Adipose tissue (tissue), 3 donors: ENCODE results near the gene POU6F1. TPM values are rescaled to one million over a fixed set of nuclear protein-coding genes. Genes with fewer than 3 reads are reported as not detected.
"Not testable (repeated sequence)": the region's sequence is repeated elsewhere in the genome, so short reads cannot be mapped to it uniquely, and the experiment has no call there.

Source experiments
- H3K27ac ChIP-seq: one replicate; pipeline ENCODE4 v1.5.1; 2013; ENCODE audit warnings: low read depth, low read length
- WGBS, 3 donors: extraction: QIAGEN DNeasy Blood & Tissue Kit; methylation state at CpG; one replicate each; pipeline ENCODE4 v1.1.7; 2013; 5-methylcytosine and 5-hydroxymethylcytosine counted together
- polyA plus RNA-seq, 3 donors: library from polyadenylated mRNA; stranded (reverse); fragments of 200-250 nt; gene quantifications; one replicate each; pipeline ENCODE4 v1.2.3, GENCODE V29; 2013
- donor health status: healthy with polysubstance abuse.
- donor health status: Bipolar disorder and iron deficiency.
- donor health status: healthy.

The POU6F1 gene
- polyA plus RNA-seq, result 1 to 10 TPM; 3.1 to 7.9 (median 6.9) TPM

DNA sequence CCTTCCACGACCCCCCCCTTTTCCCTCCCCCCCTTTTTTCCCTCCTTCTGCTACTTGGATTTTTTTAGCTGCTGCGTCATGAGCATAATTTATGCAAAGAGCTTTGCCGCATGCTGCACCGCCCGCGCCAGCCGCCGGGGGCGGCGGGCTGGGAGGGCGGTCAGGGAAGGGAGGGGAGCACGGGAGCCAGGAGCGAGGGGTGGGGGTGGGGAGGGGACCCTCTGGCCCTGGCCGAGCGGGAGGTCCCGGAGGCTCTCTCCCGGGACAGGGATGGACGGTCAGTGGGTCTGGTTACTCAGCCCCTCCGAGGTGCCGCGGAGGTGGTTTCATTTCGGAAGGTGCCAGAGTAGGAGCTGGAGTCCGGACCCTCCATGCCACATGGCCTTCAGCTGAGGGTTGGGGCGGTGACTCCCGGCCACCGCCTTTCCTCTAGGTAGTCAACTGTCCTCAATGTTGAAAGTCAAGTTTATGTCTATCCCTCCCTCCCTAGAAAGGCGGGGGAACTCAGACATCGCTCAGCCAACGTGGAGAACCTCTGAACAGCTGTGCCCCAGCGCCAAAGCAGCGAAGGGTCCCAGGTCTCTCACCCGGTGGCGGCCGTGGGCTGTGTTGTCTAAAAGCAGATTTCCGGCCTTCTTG is at the start of gene POU6F1:
Gene POU6F1 (minus strand): TSS at position 95 of the 639 bp plus-strand sequence. CDS start 11,226 bp downstream, outside the sequence.
- peak within 1 kb of the TSS; percentile 73 for H3K27ac ChIP-seq
- WGBS, 3 donors, result 0 to 1% (median 1%) methylated on average over 28 to 35 of the region's 35 CpGs

DNA sequence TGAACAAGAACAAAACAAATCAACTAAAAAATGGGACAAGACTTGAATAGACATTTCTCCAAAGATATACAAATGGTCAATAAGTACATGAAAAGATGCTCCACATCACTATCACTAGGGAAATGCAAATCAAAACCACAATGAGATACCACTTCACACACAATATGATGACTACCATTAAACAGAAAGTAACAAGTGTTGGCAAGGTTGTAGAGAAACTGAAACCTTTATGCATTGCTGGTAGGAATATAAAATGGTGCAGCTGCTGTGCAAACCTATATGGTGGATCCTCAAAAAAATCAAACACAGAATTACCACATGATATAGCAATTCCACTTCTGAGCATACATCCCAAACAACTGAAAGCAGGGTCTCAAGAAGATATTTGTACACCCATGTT is 47.2 kb upstream of the POU6F1 start:
- H3K27ac ChIP-seq, result no peak overlapping the region

- H3K27ac ChIP-seq, result no peak overlapping the region
- WGBS, 3 donors, result 94 to 98% (median 98%) methylated on average over 5 of the region's 5 CpGs
These were observed 46.4 kb upstream of the POU6F1 start for GRCh38 chr12:51264297-51264696.

DNA sequence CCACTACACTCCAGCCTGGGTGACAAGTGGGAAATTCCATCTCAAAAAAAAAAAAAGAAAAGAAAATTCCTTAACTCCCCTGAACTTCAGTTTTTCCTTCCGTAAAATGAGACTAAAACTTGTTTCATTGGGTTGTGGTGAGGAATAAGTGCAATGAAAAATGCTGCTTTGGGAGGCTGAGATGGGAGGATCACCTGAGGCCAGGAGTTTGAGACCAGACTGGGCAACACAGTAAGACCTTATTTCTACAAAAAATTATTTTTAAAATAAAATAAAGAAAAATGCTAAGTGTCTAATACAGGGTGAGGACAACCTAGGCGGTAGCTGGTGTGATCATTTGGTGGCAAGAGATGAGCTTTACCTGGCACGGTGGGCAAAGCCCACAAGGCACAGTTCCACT is 45.5 kb upstream of the POU6F1 start:
- WGBS, 3 donors, result 97 to 100% (median 99%) methylated on average over 3 of the region's 3 CpGs
- H3K27ac ChIP-seq, result no peak overlapping the region

DNA sequence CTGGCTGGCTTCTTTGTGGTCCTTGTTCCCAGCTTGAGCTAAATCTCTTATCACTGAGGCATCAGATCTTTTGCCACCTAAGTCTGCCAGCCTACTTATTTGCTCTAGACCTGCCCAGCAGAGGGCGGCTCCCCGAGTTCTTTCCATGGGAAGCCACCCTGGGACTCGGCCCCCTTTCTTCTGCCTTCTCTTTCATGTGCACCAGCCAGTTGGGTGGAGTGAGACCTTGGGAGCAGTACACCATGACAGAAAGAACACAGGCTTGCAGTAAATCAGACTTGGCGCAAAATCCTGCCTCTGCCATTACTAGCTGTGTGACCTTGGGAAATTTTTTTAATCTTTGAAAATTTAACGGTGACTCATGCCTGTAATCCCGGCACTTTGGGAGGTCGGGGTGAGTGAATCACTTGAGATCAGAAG is 44.9 kb upstream of the POU6F1 start:
- H3K27ac ChIP-seq, result no peak overlapping the region
- WGBS, 3 donors, result 21 to 47% (median 36%) methylated on average over 7 of the region's 7 CpGs

DNA sequence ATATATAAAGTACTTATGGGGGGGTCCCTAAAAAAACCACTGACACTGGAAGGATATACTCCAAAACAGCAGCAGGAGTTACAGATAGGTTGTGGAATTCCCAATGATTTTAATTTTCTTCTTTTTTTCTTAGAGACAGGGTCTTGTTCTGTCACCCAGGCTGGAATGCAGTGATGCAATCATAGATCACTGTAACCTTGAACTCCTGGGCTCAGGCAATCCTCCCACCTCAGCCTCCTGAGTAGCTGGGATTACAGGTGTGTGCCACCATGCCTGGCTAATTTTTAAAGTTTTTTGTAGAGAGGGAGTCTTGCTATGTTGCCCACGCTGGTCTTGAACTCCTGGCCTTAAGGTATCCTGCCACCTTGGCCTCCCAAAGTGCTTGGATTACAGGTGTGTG is 41.7 kb upstream of the POU6F1 start:
- WGBS, 3 donors, result 90 to 96% (median 93%) methylated on average over 1 of the region's 1 CpG
- H3K27ac ChIP-seq, result not testable (repeated sequence)

- WGBS, 3 donors, result 75 to 93% (median 82%) methylated on average over 4 of the region's 4 CpGs
- H3K27ac ChIP-seq, result no peak overlapping the region
These were observed 36.7 kb upstream of the POU6F1 start for GRCh38 chr12:51254536-51254935.

DNA sequence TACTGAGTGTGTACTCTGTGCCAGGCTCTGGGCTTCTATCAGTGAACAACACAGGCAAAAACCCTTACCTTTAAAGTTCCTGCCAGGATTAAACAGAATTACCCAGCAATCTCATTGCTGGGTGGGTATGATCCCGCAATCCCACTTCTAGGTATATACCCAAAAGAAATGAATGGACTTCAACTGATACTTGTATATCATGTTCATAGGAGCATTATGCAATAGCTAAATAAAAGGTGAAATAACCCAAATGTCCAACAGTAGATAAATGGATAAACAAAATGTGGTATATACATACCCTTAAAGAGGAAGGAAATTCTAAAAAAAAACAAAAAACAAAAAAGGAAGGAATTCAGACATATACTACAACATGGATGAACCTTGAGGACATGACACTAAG is 35.4 kb upstream of the POU6F1 start:
- 89 to 100% (median 98%) methylated on average over 1 of the region's 1 CpG for WGBS, 3 donors
- no peak overlapping the region for H3K27ac ChIP-seq

- no peak overlapping the region for H3K27ac ChIP-seq
- 67 to 71% (median 70%) methylated on average over 14 of the region's 14 CpGs for WGBS, 3 donors
These were observed 29.8 kb upstream of the POU6F1 start for GRCh38 chr12:51247523-51248206.

- no peak overlapping the region for H3K27ac ChIP-seq
- WGBS, 3 donors, result 25 to 40% (median 26%) methylated on average over 7 of the region's 7 CpGs
These were observed 28.5 kb upstream of the POU6F1 start for GRCh38 chr12:51246254-51246853.

GRCh38 chr12:51245476-51246253 is 27.8 kb upstream of the POU6F1 start:
- 86 to 90% (median 90%) methylated on average over 11 of the region's 11 CpGs for WGBS, 3 donors
- no peak overlapping the region for H3K27ac ChIP-seq

DNA sequence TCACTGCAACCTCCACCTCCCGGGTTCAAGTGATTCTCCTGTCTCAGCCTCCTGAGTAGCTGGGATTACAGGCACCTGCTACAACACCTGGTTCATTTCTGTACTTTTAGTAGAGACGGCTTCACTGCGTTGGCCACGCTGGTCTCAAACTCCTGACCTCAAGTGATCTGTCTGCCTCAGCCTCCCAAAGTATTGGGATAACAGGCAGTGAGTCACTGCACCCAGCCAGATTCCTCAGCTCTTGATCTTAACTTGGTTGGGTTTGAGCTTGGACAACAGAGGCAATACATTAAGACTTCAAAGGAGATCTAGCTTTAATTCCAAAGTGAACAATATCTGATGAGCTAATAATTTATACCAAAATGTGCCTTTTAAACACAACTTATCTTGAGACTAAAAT is 26.4 kb upstream of the POU6F1 start:
- H3K27ac ChIP-seq, result no peak overlapping the region
- 73 to 95% (median 95%) methylated on average over 4 of the region's 4 CpGs for WGBS, 3 donors

- WGBS, 3 donors, result 51 to 62% (median 57%) methylated on average over 7 of the region's 7 CpGs
- no peak overlapping the region for H3K27ac ChIP-seq
These were observed 25.0 kb upstream of the POU6F1 start for GRCh38 chr12:51242876-51243275.

DNA sequence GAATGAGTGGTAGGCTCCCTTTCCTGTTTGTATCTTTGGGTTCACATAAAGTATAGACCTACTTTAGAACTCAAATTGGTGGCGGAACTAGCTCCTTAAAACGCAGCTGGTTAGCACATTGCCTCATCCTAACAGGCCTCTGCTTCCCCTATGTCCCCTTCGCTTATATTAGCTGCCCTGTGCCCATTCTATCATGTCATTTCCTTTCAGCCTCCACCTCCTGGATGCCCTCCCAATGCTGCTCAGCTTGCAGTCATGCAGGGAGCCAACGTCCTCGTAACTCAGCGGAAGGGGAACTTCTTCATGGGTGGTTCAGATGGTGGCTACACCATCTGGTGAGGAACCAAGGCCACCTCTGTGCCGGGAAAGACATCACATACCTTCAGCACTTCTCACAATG is 24.3 kb upstream of the POU6F1 start:
- WGBS, 3 donors, result 53 to 80% (median 69%) methylated on average over 7 of the region's 7 CpGs
- no peak overlapping the region for H3K27ac ChIP-seq

GRCh38 chr12:51240971-51241370 is 23.1 kb upstream of the POU6F1 start:
- H3K27ac ChIP-seq, result no peak overlapping the region
- 59 to 74% (median 71%) methylated on average over 2 of the region's 2 CpGs for WGBS, 3 donors

- WGBS, 3 donors, result 0 to 1% (median 0%) methylated on average over 60 to 70 of the region's 70 CpGs
These were observed 20.9 kb upstream of the POU6F1 start, which contains the start of gene DAZAP2 for GRCh38 chr12:51238510-51239334. Gene DAZAP2, plus strand, starts transcription at chr12:51238826. Its CDS starts 82 bp downstream, at chr12:51238908.

DNA sequence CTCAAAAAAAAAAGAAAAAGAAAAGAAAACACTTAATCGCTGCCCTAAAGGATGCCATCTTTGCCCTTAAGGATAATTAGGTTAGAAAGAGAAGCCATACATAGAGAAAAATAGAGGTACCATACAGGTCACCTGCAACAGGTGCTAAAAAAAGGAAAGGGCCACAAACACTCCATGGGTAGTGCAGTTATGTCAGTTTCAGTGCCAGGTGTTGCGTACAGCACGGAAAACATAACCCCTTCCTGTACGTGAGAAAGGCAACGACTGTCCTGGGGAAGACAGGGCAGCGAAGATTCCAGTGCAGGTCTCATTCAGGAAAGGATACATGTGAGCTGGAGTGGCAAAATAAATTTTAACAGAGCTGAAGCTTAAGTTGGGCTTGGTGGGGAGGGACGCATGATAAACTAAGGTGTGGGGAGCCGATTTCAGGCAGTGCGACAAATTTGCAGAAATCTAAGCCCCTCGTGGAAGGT is 20.2 kb upstream of the POU6F1 start:
- H3K27ac ChIP-seq, result no peak overlapping the region
- 7 to 10% (median 9%) methylated on average over 10 of the region's 10 CpGs for WGBS, 3 donors

More at GRCh38 chr12:51238510-51239334, 20.9 kb upstream of the POU6F1 start, which contains the start of gene DAZAP2:
- H3K27ac ChIP-seq, result peak within 1 kb of the TSS; percentile 100

GRCh38 chr12:51234530-51234929 is 16.7 kb upstream of the POU6F1 start:
- 38 to 60% (median 49%) methylated on average over 5 of the region's 5 CpGs for WGBS, 3 donors
- no peak overlapping the region for H3K27ac ChIP-seq
